WI38 (cell line): ENCODE data around the gene RAB9B.
A peak's percentile ranks its signal among the peaks of the same experiment; 100 is the strongest.

Source experiments
- H3K4me3 ChIP-seq: 2 replicates; pipeline ENCODE4 v1.5.1; 2011; ENCODE audit warnings: low read depth, mild to moderate bottlenecking, control low read depth, low read length
- TF ChIP-seq, protein P1 (sequence below): IDR thresholded peaks from 2 replicates; pipeline ENCODE4 v1.5.1; 2012; ENCODE audit warnings: low read depth, mild to moderate bottlenecking, control low read depth, low read length

The RAB9B gene

DNA sequence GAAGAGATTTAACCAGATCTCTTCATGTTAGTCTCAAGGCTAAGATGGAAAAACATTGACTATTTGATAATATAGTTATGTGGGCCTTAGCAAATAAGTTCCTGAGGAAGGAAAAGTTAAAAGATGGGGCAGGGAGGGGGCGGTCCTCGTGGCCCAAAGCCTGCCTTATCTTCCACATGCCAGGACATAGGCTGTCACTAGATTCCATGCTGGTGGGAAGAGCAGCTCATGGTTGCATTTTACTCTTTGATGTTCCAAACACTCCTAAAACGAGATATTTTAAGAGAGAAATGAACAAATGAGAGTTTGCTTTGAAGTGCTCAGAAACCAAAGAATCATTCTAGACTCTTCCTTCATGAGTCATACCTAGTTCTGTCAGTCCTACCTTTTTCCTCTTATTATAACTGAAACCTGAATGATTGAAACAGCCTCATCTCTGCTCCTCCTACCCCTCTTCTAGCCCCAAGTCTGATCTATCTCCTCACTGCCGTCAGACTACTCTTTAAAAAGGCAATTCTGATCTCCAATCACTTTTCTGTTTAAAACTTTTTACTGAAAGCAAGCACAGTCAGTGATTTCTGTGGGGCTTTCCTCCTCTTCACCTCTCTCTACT, 25.1 kb downstream of the RAB9B start:
- TF ChIP-seq, protein P1, sequence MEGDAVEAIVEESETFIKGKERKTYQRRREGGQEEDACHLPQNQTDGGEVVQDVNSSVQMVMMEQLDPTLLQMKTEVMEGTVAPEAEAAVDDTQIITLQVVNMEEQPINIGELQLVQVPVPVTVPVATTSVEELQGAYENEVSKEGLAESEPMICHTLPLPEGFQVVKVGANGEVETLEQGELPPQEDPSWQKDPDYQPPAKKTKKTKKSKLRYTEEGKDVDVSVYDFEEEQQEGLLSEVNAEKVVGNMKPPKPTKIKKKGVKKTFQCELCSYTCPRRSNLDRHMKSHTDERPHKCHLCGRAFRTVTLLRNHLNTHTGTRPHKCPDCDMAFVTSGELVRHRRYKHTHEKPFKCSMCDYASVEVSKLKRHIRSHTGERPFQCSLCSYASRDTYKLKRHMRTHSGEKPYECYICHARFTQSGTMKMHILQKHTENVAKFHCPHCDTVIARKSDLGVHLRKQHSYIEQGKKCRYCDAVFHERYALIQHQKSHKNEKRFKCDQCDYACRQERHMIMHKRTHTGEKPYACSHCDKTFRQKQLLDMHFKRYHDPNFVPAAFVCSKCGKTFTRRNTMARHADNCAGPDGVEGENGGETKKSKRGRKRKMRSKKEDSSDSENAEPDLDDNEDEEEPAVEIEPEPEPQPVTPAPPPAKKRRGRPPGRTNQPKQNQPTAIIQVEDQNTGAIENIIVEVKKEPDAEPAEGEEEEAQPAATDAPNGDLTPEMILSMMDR, result no peak
- no peak overlapping the region for H3K4me3 ChIP-seq

DNA sequence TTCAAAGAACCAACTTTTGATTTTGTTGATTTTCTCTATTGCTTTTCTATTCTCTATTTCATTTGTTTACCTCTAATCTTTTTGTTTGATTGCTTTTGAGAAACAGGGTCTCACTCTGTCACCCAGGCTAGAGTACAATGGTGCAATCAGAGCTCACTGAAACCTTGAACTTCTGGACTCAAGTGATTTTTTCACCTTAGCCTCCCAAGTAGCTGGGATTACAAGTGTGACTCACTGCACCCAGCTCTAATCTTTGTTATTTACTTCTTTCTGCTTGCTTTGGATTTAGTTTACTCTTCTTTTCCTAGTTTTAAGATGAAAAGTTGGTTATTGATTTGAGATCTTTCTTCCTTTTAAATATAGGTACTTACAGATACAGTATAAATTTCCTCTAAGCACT, 26.2 kb downstream of the RAB9B start:
- TF ChIP-seq, protein P1, result no peak
- no peak overlapping the region for H3K4me3 ChIP-seq

DNA sequence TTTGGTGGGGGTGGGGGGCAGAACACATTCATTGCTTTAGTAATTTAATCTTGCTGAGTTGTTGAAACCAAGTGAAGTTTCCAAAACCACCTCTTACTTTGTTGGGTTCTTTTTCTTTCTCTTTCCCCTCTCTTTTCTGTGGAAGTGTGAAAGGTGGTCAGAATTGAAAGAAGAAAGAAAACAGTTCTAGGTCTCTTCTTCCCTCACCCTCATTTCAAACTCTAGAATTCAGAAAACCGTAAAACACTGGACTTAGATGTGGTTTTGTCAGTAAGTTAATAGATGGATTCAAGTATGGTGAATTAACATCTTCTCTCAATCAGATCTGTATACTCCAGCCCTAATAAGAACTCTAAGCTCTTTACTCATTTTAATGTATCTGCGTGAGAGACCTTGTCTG, 31.7 kb downstream of the RAB9B start:
- H3K4me3 ChIP-seq, result no peak overlapping the region
- TF ChIP-seq, protein P1, result no peak

DNA sequence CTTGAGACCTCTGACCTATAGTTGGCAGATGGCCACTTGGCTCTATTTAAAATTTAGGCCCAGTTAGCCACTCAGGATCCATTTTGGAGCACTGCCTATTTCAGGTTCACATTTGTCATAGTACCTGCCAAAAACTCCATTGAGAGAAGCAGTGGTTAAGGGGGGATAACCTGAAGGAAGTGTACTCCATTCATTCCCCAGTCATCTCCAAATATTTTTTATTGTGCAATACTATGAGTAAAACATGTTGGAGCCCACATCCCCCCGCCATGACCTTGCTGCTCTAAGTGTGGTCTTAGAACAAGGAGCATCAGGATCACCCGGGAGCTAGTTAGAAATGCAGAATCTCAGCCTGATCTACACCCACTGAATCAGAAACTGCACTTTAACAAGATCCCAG, 34.4 kb downstream of the RAB9B start:
- no peak overlapping the region for H3K4me3 ChIP-seq
- TF ChIP-seq, protein P1, result no peak

DNA sequence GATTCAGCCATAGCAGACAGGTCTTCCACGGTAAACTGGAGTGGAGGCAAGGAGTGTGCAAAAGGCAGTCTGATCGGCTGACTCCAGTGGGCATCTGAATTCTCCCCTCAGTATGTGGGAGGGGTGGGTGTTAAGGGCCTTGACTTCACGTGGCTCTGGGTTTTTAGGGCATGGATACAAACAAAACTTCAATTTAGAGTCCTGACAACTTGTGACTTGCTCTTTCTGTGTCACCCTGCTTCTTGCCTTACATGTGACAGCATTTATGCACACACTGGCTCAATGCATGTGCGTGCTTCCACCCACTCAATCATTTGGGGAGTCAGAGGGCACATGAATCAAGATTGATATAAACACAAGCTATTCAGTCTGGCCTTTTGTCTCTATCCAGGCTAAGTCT, 37.9 kb downstream of the RAB9B start:
- no peak overlapping the region for H3K4me3 ChIP-seq
- TF ChIP-seq, protein P1, result no peak

DNA sequence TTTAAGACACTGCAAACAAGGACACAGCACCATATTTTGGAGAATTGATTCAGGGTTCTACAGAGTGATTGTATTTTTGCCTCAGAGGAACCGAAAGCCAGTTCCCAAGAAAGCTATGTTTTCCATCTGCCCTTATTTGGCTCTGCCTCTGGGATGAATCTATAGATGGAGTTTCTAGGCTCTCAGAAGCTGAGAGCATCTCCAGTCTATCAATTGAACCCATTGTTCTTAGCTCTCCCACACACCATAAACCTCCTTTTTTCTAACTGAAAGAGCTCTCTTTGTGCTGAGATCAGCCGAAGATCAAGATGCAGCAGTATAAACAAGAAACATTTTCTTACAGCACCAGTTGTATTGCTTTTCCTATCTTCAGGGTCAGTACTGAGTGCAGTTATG, 38.5 kb downstream of the RAB9B start:
- TF ChIP-seq, protein P1, result no peak
- 0 out of 2 replicates have a peak overlapping the region, but pooled peaks have one; percentile 20 for H3K4me3 ChIP-seq

DNA sequence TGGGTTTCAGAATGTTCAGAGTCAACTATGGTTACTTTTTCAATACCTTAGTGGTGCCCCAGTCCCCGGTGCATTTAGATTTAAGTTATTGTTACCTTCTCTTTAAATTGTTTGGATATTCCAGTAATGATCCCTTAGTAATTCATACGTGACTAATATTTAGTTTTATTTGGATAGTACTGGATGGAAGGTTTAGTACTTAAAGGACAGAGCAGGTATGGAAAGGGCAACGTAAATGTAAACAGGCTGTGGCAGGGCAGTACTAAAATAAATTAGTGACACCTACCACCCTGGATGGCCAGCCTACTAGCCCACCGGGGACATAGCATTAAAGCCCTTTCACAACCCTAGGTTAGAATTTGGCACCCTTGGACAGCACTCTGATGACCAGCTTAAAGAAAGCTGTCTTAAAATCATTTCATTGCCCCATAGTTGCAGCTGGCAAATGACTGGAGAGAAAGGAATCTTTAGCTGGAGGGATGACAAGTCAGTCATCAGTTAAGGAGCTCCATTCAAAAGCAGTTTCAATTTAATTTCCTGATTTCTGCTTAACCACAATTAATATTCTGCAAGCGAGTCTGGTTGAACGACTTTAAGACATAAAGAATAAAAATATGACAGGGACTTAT, 39.0 kb downstream of the RAB9B start:
- 0 out of 2 replicates have a peak overlapping the region, but pooled peaks have one; percentile 20 for H3K4me3 ChIP-seq
- TF ChIP-seq, protein P1, result no peak
